HEK293 (cell line): ENCODE results near the gene ZFAND6.

ENCODE experiments used
- HOXC10 ChIP-seq: sonication (generic); formaldehyde crosslinking; IDR thresholded peaks from 2 replicates; pipeline ENCODE4 v1.8.1; 2023; ENCODE audit warnings: mild to moderate bottlenecking, missing genetic modification reagents
- HOXD13 ChIP-seq: sonication (generic); formaldehyde crosslinking; IDR thresholded peaks from 2 replicates; pipeline ENCODE4 v1.8.0; 2022; ENCODE audit warnings: missing genetic modification reagents, borderline replicate concordance
- KLF16 ChIP-seq: fragments of 450-650 bp; formaldehyde crosslinking; IDR thresholded peaks from 2 replicates; pipeline ENCODE4 v1.5.1; 2017; ENCODE audit warnings: missing biosample characterization, missing genetic modification characterization
- KLF7 ChIP-seq: fragments of 450-650 bp; formaldehyde crosslinking; IDR thresholded peaks from 2 replicates; pipeline ENCODE4 v1.5.1; 2016; ENCODE audit warnings: missing biosample characterization, missing genetic modification characterization, borderline replicate concordance
- OSR2 ChIP-seq: fragments of 450-650 bp; formaldehyde crosslinking; IDR thresholded peaks from 2 replicates; pipeline ENCODE4 v1.5.1; 2016; ENCODE audit warnings: missing biosample characterization, missing genetic modification characterization
- OVOL3 ChIP-seq: fragments of 450-650 bp; formaldehyde crosslinking; IDR thresholded peaks from 2 replicates; pipeline ENCODE4 v1.5.1; 2016; ENCODE audit warnings: missing biosample characterization, missing genetic modification characterization
- RBAK ChIP-seq: fragments of 450-650 bp; formaldehyde crosslinking; IDR thresholded peaks from 2 replicates; pipeline ENCODE4 v1.5.1; 2016; ENCODE audit warnings: missing biosample characterization, missing genetic modification characterization
- SP3 ChIP-seq: fragments of 450-650 bp; formaldehyde crosslinking; IDR thresholded peaks from 2 replicates; pipeline ENCODE4 v1.5.1; 2016; ENCODE audit warnings: missing biosample characterization, missing genetic modification characterization
- SP7 ChIP-seq: fragments of 450-650 bp; formaldehyde crosslinking; IDR thresholded peaks from 2 replicates; pipeline ENCODE4 v1.5.1; 2016; ENCODE audit warnings: missing biosample characterization, missing genetic modification characterization
- ZNF138 ChIP-seq: fragments of 450-650 bp; formaldehyde crosslinking; IDR thresholded peaks from 2 replicates; pipeline ENCODE4 v1.5.1; 2016; ENCODE audit warnings: missing biosample characterization, missing genetic modification characterization, borderline replicate concordance
- ZNF335 ChIP-seq: fragments of 450-650 bp; formaldehyde crosslinking; conservative IDR thresholded peaks from 2 replicates; pipeline ENCODE4 v1.5.1; 2016; ENCODE audit warnings: missing biosample characterization, missing genetic modification characterization
- ZNF394 ChIP-seq: fragments of 450-650 bp; formaldehyde crosslinking; IDR thresholded peaks from 2 replicates; pipeline ENCODE4 v1.5.1; 2016; ENCODE audit warnings: missing biosample characterization, missing genetic modification characterization, mild to moderate bottlenecking, moderate library complexity, borderline replicate concordance
- ZNF521 ChIP-seq: fragments of 450-650 bp; formaldehyde crosslinking; IDR thresholded peaks from 2 replicates; pipeline ENCODE4 v1.5.1; 2017; ENCODE audit warnings: missing biosample characterization, mild to moderate bottlenecking, missing genetic modification characterization
- ZNF621 ChIP-seq: fragments of 450-650 bp; formaldehyde crosslinking; IDR thresholded peaks from 2 replicates; pipeline ENCODE4 v1.5.1; 2017; ENCODE audit warnings: missing biosample characterization, missing genetic modification characterization
- ZNF658 ChIP-seq: fragments of 450-650 bp; formaldehyde crosslinking; IDR thresholded peaks from 2 replicates; pipeline ENCODE4; 2016; ENCODE audit warnings: missing biosample characterization, missing genetic modification characterization
- ZNF677 ChIP-seq: fragments of 450-650 bp; IDR thresholded peaks from 2 replicates; pipeline ENCODE4 v1.5.0; 2018; ENCODE audit warnings: missing biosample characterization, mild to moderate bottlenecking, missing genetic modification characterization, moderate library complexity
- ZNF707 ChIP-seq: fragments of 450-650 bp; formaldehyde crosslinking; IDR thresholded peaks from 2 replicates; pipeline ENCODE4 v1.5.1; 2016; ENCODE audit warnings: missing biosample characterization, missing genetic modification characterization
- ZNF792 ChIP-seq: fragments of 450-650 bp; formaldehyde crosslinking; IDR thresholded peaks from 2 replicates; pipeline ENCODE4 v1.5.1; 2016; ENCODE audit warnings: missing biosample characterization, missing genetic modification characterization
- ZNF837 ChIP-seq: fragments of 450-650 bp; formaldehyde crosslinking; IDR thresholded peaks from 2 replicates; pipeline ENCODE4 v1.5.1; 2016; ENCODE audit warnings: missing biosample characterization, missing genetic modification characterization
- TF ChIP-seq, protein P1 (sequence below): fragments of 450-650 bp; formaldehyde crosslinking; conservative IDR thresholded peaks from 2 replicates; pipeline ENCODE4 v1.5.1; 2016; ENCODE audit warnings: low read depth, missing biosample characterization, missing genetic modification characterization
- TF ChIP-seq, protein P2 (sequence below): fragments of 450-650 bp; formaldehyde crosslinking; IDR thresholded peaks from 2 replicates; pipeline ENCODE4 v1.5.1; 2016; ENCODE audit warnings: missing biosample characterization, missing genetic modification characterization
- TF ChIP-seq, protein P3 (sequence below): fragments of 450-650 bp; formaldehyde crosslinking; IDR thresholded peaks from 2 replicates; pipeline ENCODE4 v1.5.1; 2017; ENCODE audit warnings: missing biosample characterization, missing genetic modification characterization
- TF ChIP-seq, protein P4 (sequence below): fragments of 450-650 bp; IDR thresholded peaks from 2 replicates; pipeline ENCODE4 v1.5.1; 2018; ENCODE audit warnings: missing biosample characterization, missing genetic modification characterization
- TF ChIP-seq, protein P5 (sequence below): fragments of 450-650 bp; formaldehyde crosslinking; IDR thresholded peaks from 2 replicates; pipeline ENCODE4 v1.5.1; 2016; ENCODE audit warnings: missing biosample characterization, missing genetic modification characterization
- TF ChIP-seq, protein P6 (sequence below): fragments of 450-650 bp; formaldehyde crosslinking; IDR thresholded peaks from 2 replicates; pipeline ENCODE4 v1.5.1; 2017; ENCODE audit warnings: missing biosample characterization, missing genetic modification characterization
- TF ChIP-seq, protein P7 (sequence below): fragments of 450-650 bp; formaldehyde crosslinking; IDR thresholded peaks from 2 replicates; pipeline ENCODE4 v1.5.1; 2016; ENCODE audit warnings: missing biosample characterization, missing genetic modification characterization

Gene ZFAND6

DNA sequence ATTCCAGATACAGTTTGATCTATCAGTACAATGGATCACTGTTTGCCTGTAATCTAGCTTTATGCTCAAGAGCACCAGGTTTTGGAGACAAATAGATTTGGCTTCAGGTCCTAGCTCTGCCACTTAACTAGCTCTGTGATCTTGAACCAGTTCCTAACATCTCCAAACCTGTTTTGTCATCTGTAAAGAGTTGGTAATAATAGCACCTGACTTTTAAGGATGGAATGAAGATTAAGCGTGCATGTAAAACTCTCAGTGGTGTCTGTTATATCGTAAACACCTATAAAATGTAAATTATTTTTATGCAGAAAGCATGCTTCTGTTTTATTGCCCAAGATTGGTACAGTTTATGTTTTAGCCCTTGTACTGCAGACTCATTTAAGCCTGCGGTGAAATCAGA lies 36.5 kb downstream of the ZFAND6 start (continued):
- TF ChIP-seq SP3 (tag by site-specific recombination), result no peak
- no peak for TF ChIP-seq ZNF521 (tag by site-specific recombination)
- no peak for TF ChIP-seq ZNF658
- no peak for TF ChIP-seq ZNF621 (tag by site-specific recombination)
- TF ChIP-seq, protein P1, sequence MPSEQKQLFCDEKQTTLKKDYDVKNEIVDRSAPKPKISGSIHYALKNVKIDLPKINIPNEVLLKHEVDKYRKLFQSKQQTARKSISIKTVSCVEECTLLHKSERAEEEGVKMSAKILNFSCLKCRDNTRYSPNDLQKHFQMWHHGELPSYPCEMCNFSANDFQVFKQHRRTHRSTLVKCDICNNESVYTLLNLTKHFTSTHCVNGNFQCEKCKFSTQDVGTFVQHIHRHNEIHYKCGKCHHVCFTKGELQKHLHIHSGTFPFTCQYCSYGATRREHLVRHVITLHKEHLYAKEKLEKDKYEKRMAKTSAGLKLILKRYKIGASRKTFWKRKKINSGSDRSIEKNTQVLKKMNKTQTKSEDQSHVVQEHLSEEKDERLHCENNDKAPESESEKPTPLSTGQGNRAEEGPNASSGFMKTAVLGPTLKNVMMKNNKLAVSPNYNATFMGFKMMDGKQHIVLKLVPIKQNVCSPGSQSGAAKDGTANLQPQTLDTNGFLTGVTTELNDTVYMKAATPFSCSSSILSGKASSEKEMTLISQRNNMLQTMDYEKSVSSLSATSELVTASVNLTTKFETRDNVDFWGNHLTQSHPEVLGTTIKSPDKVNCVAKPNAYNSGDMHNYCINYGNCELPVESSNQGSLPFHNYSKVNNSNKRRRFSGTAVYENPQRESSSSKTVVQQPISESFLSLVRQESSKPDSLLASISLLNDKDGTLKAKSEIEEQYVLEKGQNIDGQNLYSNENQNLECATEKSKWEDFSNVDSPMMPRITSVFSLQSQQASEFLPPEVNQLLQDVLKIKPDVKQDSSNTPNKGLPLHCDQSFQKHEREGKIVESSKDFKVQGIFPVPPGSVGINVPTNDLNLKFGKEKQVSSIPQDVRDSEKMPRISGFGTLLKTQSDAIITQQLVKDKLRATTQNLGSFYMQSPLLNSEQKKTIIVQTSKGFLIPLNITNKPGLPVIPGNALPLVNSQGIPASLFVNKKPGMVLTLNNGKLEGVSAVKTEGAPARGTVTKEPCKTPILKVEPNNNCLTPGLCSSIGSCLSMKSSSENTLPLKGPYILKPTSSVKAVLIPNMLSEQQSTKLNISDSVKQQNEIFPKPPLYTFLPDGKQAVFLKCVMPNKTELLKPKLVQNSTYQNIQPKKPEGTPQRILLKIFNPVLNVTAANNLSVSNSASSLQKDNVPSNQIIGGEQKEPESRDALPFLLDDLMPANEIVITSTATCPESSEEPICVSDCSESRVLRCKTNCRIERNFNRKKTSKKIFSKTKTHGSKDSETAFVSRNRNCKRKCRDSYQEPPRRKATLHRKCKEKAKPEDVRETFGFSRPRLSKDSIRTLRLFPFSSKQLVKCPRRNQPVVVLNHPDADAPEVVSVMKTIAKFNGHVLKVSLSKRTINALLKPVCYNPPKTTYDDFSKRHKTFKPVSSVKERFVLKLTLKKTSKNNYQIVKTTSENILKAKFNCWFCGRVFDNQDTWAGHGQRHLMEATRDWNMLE (tag by site-specific recombination), result no peak
- TF ChIP-seq OVOL3 (tag by site-specific recombination), result peak; percentile 73; the same call in 1 of the 2 replicates
- TF ChIP-seq KLF16 (tag by site-specific recombination), result no peak
- TF ChIP-seq, protein P2, sequence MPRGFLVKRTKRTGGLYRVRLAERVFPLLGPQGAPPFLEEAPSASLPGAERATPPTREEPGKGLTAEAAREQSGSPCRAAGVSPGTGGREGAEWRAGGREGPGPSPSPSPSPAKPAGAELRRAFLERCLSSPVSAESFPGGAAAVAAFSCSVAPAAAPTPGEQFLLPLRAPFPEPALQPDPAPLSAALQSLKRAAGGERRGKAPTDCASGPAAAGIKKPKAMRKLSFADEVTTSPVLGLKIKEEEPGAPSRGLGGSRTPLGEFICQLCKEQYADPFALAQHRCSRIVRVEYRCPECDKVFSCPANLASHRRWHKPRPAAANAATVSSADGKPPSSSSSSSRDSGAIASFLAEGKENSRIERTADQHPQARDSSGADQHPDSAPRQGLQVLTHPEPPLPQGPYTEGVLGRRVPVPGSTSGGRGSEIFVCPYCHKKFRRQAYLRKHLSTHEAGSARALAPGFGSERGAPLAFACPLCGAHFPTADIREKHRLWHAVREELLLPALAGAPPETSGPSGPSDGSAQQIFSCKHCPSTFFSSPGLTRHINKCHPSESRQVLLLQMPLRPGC (tag by site-specific recombination), result no peak
- no peak for TF ChIP-seq ZNF707 (tag by site-specific recombination)
- 0 out of 2 replicates have a peak, but pooled peaks have one; percentile 7 for TF ChIP-seq ZNF335 (tag by site-specific recombination)
- TF ChIP-seq RBAK (tag by site-specific recombination), result no peak
- TF ChIP-seq, protein P3, sequence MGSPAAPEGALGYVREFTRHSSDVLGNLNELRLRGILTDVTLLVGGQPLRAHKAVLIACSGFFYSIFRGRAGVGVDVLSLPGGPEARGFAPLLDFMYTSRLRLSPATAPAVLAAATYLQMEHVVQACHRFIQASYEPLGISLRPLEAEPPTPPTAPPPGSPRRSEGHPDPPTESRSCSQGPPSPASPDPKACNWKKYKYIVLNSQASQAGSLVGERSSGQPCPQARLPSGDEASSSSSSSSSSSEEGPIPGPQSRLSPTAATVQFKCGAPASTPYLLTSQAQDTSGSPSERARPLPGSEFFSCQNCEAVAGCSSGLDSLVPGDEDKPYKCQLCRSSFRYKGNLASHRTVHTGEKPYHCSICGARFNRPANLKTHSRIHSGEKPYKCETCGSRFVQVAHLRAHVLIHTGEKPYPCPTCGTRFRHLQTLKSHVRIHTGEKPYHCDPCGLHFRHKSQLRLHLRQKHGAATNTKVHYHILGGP (tag by site-specific recombination), result no peak
- TF ChIP-seq HOXD13 (CRISPR knock-in tag), result no peak
- TF ChIP-seq, protein P4, sequence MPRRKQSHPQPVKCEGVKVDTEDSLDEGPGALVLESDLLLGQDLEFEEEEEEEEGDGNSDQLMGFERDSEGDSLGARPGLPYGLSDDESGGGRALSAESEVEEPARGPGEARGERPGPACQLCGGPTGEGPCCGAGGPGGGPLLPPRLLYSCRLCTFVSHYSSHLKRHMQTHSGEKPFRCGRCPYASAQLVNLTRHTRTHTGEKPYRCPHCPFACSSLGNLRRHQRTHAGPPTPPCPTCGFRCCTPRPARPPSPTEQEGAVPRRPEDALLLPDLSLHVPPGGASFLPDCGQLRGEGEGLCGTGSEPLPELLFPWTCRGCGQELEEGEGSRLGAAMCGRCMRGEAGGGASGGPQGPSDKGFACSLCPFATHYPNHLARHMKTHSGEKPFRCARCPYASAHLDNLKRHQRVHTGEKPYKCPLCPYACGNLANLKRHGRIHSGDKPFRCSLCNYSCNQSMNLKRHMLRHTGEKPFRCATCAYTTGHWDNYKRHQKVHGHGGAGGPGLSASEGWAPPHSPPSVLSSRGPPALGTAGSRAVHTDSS (tag by site-specific recombination), result no peak
- TF ChIP-seq, protein P5, sequence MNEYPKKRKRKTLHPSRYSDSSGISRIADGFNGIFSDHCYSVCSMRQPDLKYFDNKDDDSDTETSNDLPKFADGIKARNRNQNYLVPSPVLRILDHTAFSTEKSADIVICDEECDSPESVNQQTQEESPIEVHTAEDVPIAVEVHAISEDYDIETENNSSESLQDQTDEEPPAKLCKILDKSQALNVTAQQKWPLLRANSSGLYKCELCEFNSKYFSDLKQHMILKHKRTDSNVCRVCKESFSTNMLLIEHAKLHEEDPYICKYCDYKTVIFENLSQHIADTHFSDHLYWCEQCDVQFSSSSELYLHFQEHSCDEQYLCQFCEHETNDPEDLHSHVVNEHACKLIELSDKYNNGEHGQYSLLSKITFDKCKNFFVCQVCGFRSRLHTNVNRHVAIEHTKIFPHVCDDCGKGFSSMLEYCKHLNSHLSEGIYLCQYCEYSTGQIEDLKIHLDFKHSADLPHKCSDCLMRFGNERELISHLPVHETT, result no peak
- no peak for TF ChIP-seq SP7 (tag by site-specific recombination)
- no peak for TF ChIP-seq ZNF394 (tag by site-specific recombination)
- no peak for TF ChIP-seq KLF7 (tag by site-specific recombination)
- TF ChIP-seq ZNF792, result no peak
- TF ChIP-seq, protein P6, sequence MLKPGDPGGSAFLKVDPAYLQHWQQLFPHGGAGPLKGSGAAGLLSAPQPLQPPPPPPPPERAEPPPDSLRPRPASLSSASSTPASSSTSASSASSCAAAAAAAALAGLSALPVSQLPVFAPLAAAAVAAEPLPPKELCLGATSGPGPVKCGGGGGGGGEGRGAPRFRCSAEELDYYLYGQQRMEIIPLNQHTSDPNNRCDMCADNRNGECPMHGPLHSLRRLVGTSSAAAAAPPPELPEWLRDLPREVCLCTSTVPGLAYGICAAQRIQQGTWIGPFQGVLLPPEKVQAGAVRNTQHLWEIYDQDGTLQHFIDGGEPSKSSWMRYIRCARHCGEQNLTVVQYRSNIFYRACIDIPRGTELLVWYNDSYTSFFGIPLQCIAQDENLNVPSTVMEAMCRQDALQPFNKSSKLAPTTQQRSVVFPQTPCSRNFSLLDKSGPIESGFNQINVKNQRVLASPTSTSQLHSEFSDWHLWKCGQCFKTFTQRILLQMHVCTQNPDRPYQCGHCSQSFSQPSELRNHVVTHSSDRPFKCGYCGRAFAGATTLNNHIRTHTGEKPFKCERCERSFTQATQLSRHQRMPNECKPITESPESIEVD (tag by site-specific recombination), result peak; percentile 96
- TF ChIP-seq HOXC10 (CRISPR knock-in tag), result no peak
- no peak for TF ChIP-seq ZNF837
- TF ChIP-seq, protein P7, sequence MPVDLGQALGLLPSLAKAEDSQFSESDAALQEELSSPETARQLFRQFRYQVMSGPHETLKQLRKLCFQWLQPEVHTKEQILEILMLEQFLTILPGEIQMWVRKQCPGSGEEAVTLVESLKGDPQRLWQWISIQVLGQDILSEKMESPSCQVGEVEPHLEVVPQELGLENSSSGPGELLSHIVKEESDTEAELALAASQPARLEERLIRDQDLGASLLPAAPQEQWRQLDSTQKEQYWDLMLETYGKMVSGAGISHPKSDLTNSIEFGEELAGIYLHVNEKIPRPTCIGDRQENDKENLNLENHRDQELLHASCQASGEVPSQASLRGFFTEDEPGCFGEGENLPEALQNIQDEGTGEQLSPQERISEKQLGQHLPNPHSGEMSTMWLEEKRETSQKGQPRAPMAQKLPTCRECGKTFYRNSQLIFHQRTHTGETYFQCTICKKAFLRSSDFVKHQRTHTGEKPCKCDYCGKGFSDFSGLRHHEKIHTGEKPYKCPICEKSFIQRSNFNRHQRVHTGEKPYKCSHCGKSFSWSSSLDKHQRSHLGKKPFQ (tag by site-specific recombination), result no peak
- TF ChIP-seq ZNF677 (tag by site-specific recombination), result no peak
- no peak for TF ChIP-seq ZNF138 (tag by site-specific recombination)
- TF ChIP-seq OSR2 (tag by site-specific recombination), result peak; percentile 29; the same call in 1 of the 2 replicates
